Inflammatory macrophage treated with lipopolysaccharide for 4 hours (primary cell): ENCODE results near the gene GADL1.

ENCODE experiments used
- DNase-seq: peaks from one replicate; pipeline ENCODE4 v3.0.0-alpha.2; 2020

Gene GADL1

GRCh38 chr3:30894521-30895251 is at the start of gene GADL1:
TSS of gene GADL1 (minus strand) at chr3:30894661. CDS start at chr3:30894614, 47 bp downstream.
- DNase-seq = no peak

DNA sequence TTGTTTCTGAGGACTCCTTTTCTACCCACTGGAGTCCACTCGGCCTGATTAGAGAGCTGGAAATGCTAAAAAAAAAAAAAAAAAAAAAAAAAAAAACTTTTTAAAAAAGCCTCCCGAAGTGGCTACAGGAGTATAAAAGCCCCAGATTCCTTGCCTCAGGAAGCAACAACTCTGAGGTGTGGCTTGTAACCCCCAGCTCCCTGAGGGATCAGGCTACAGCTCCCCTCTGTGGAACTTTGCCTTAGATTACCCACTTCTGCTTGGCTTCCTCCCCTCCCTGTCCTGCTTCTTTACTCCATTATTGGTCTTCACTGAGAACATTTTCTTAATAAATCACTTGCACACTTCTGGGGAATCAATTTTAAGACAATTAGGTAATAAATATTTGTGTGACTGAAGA is 49.7 kb upstream of the GADL1 start:
- no peak for DNase-seq

GRCh38 chr3:30943206-30943605 is 48.7 kb upstream of the GADL1 start:
- DNase-seq = no peak

DNA sequence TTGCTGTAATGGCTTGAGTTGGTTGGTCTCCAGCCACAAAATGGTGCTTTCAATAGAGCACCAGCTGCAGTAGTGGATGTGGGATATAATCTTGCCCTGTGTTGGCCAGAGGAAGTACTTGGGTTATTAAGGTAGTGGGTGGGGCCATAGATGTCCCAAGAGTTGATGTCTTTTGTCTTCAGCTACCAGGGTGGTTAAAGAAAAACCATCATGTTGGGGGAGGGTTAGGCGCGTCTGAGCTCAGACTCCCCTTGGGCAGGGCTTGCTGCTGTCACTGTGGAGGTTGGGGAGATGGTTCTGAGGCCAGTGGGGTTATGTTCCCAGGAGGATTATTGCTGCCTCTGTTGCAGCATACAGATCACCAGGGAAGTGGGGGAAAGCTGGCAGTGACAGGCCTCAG is 46.9 kb upstream of the GADL1 start:
- DNase-seq = no peak

GRCh38 chr3:30940740-30941139 is 46.3 kb upstream of the GADL1 start:
- no peak for DNase-seq

- DNase-seq = peak; percentile 42
Measured at GRCh38 chr3:30934208-30934550, 39.7 kb upstream of the GADL1 start.

DNA sequence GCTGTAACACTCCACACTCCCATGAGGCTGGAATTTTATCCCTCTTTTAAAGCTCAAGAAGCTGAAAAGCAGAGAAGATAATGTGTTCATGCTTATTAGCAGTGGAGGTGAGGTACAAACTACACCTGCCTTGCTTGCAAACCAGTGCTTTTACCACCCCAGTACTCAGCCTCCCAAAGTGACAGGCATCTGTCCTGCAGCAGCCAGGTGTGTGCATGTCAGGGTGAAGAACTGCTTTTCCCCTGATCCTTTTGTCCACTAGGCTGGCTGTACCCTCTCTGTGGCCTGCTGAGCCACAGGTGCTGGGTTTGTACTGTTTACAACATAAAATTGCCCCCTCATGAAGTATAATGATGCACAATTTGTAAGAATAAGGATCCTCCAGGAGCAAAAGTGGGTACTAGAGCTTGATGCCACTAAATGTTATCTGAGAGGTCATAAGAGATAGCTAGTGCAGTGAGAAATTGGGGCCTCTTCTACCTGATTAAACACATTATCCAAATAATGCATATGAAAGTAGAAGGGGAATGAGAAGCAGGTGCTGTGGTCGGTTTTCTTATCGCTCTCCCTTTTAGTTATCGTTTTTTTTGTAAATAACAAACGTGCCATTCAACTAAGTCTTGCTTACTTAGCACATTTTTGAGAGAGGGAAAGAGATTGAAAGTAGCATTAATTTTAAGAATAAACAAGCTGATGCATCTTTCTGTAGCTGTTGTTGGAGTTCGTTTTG is 39.2 kb upstream of the GADL1 start:
- no peak for DNase-seq

- no peak for DNase-seq
Measured at GRCh38 chr3:30932513-30933098, 38.1 kb upstream of the GADL1 start.

GRCh38 chr3:30924763-30925162 is 30.3 kb upstream of the GADL1 start:
- DNase-seq = no peak

DNA sequence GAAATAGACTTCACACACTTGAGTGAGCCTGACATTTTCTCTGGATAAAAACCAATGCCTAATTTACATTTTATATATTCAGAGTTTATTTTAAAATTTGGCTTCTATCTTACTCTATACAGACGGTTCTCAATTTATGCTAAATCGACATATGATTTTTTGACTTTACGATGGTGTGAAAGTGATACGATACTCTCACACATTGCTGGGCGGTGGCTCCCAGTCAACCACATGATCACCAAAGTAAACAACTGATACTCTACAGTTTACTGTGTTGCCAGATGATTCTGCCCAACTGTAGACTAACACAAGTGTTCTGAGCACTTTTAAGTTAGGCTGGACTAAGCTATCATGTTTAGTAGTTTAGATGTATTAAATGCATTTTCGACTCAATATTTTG is 25.1 kb upstream of the GADL1 start:
- no peak for DNase-seq

DNA sequence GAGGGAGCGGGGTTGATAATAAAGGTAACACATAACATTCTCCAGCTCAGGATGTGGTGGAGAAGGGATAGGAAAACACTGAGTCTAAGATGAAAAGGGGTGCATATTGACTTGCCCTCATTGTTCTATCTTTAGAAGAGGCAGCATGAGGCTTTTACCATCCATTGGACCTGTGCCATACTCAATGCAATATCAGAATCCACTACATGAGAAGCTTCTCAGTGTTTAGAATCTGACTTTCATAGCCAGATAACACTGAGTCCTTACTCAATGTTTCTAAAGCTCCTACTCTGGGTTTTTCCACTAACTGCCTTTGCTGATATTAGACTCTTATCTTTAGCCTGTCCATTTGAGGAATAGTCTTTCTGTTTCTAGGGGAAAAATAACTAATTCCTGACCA is 24.3 kb upstream of the GADL1 start:
- DNase-seq = no peak

- no peak for DNase-seq
Measured at GRCh38 chr3:30915782-30916181, 21.3 kb upstream of the GADL1 start.

DNA sequence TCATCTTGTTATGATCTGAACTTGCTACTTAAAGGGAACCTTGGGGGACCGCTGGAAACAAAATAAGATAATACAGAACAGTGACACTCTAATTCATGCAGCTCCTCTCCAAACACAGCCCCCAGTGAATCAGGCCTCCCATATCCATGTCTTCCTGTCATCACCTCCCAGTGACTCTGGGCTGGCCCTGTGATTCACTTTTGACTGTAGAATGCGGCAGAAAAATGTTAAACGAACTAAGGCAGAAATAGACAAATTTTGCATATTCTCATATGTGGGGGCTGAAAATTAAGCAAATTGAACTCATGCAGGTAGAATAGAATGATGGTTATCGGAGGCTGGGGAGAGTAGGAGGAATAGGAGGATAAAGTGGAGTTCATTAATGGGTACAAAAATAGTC is 20.2 kb upstream of the GADL1 start:
- no peak for DNase-seq

- DNase-seq = no peak
Measured at GRCh38 chr3:30913176-30913575, 18.7 kb upstream of the GADL1 start.

DNA sequence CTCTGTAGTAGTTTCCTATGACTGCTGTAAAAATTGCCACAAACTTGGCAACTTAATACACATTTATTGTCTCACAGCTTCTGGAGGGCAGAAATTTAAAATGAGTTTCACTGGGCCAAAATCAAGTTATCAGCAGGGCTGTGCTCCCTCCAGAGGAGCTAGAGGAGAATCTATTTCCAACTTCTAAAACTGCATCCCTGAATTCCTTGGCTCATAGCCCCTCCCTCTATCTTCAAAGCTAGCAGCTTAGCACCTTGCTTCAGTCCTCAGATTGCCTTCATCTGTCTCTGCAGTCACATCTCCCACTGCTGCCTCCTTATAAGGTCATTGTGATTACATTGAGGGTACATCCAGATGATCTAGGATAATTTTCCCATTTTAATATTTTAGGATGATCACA is 17.8 kb upstream of the GADL1 start:
- no peak for DNase-seq

DNA sequence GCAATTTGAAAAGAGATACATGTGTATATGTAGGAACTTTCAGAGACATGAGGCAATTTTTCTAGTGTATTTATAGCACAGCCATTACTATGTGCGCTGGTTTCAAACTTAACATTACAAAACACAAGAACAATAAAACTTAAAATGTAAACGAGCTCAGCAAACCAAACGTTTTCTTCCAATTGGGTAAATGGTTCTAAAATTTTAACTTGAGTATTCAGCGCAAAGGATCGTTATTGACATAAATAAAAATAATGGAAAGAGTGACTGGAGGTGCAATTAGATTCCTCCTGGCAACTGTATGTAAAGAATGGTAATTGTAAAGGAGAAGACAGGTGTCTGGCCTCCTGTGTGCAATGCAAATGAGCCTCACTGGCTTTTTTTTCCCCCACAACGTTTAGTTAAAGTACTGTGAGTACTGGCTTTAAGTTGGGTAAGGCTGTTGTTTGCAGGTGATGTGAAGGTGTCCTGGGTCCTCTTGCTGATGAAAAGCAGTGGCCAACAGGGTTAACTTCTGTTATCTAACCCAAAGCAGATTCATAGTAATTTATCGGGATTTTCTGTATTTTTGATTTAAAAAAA is 14.1 kb upstream of the GADL1 start:
- no peak for DNase-seq

- no peak for DNase-seq
Measured at GRCh38 chr3:30904996-30905395, 10.5 kb upstream of the GADL1 start.

DNA sequence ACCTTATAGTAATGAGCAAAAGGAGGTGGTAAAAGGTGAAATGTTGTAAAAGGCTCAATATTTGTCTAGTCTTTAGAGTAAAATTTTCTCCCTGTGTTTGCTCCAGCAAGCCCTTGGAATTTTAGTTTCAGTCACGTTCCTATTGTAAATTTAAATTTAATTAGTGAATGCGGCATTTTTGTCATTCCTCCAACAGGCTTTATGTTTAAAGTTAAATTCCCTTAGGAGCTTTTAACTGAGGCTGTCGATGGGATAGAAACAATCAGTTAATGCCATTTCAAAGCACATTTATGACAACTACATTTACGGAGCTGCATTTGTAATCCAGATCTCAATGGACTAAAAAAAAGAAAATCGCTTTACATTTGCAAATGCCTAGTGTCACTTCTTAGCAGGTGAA is 868 bp upstream of the GADL1 start:
- DNase-seq = no peak

DNA sequence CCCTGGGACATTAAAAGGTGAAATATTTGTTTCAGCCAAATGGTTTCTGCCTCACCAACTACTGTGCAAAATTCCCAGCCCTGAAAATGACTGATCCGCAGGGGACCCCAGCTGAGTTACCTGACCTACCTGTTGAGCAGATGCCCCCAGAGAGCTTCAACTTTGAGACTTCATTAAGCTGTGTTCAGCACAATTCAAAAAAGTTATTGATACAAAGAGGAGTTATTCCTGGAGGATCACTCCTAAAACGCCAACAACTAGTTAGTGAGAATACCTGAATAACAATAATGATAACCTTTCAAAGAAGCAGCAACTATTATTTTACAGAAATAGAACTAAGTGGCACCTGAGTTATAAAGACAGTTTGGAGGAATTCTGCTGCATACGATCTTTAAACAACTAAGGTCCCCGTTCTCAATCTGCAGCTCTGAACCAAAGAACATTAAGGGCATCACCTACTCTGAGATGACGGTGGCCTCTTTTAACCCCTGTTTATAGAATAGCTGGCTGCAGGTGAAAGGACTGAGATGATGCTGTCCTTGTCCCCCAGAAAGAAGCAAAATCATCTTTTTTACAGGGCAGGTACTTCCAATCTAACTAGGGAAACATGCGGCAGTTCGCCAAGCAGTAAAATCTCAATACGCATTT is 659 bp downstream of the GADL1 start:
- DNase-seq = no peak

DNA sequence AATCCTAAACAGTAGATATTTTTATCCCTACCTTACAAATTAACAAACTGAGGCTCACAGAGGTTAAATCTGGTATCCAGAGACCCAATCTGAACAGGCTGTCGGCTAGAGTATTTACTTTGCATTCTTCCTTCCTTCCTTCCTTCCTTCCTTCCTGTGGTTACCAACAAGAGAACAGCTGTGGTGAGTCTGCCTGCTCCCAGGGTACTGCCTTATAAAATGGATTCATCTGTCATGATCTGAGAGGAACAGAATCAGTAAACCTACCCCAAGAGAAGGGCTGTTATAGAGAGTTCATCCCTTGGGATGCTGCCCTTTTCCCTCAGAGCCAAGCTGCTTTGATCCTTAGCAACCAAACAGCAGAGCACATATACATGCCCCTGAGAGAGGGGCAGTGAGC is 3.6 kb downstream of the GADL1 start:
- DNase-seq = no peak

- no peak for DNase-seq
Measured at GRCh38 chr3:30886888-30887287, 7.6 kb downstream of the GADL1 start.

GRCh38 chr3:30878862-30879261 is 15.6 kb downstream of the GADL1 start:
- no peak for DNase-seq

DNA sequence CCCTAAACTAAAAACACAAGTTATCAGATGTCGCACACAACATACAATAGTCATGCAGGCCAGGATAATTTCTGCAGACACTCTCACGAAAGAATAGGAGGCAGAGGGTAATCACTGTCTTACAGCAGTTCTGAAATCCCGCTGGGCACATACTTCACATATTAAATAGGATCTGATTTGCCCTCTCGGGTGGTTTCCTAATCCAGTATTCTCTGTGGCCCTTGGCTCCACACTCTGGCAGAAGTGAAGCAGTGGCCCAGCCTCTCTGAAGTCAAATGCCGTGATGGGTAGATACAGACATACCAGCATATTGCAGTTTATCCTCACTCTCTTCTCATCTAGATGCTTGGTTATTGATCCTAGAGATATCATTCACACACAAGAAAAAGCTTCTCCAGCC is 19.0 kb downstream of the GADL1 start:
- no peak for DNase-seq

- DNase-seq = no peak
Measured at GRCh38 chr3:30873671-30874070, 20.8 kb downstream of the GADL1 start.
